Naive thymus-derived CD4-positive, alpha-beta T cell (primary cell): ENCODE results near the gene ALX1. TPM values are rescaled to one million over a fixed set of nuclear protein-coding genes. Genes with fewer than 3 reads are reported as not detected.
A peak's percentile ranks its signal among the peaks of the same experiment; 100 is the strongest.

Source experiments
- ATAC-seq: fragments of 150-1000 bp; cut with Tn5 transposase; 2 replicates; pipeline ENCODE4 v1.10.0; 2021; ENCODE audit warnings: mild to moderate bottlenecking, moderate library complexity
- CTCF ChIA-PET: fragments of 350-600 bp; sonication (Branson Sonifier 250); formaldehyde crosslinking; loops from one replicate; lab custom pipeline; 2021; ENCODE audit warnings: antibody characterized with exemption; lab: Charles Lee
- POLR2A ChIA-PET: fragments of 350-600 bp; sonication (Branson Sonifier 250); formaldehyde crosslinking; loops from one replicate; lab custom pipeline; 2021; ENCODE audit warnings: antibody characterized with exemption, inconsistent platforms; lab: Charles Lee
- DNase-seq, 9 donors: peaks; one replicate each; pipeline versions ENCODE4 v3.0.0 to v3.0.0-alpha.2; 2020 to 2022; ENCODE audit warnings: mixed read lengths in 1 of 9
- H3K27ac ChIP-seq: one replicate; pipeline ENCODE4 v1.7.0; 2013; ENCODE audit warnings: mild to moderate bottlenecking, low read depth, low read length, moderate library complexity
- H3K27me3 ChIP-seq, 2 donors: one replicate each; pipeline ENCODE4 v1.7.0; 2013; ENCODE audit warnings: low read length in 2 of 2, mild to moderate bottlenecking in 2 of 2, moderate library complexity in 2 of 2; ENCODE audit not compliant: control insufficient read depth in 2 of 2, insufficient read depth in 2 of 2
- H3K36me3 ChIP-seq, 3 experiments: 1 replicate in 2 of 3; 2 replicates in 1 of 3; pipeline ENCODE4 v1.7.0; 2013; ENCODE audit warnings: low read length in 3 of 3, mild to moderate bottlenecking in 3 of 3, moderate library complexity in 1 of 3; ENCODE audit not compliant: insufficient read depth in 3 of 3, control insufficient read depth in 2 of 3
- H3K4me1 ChIP-seq, 2 donors: one replicate each; pipeline ENCODE4 v1.7.0; 2013; ENCODE audit warnings: low read length in 2 of 2, mild to moderate bottlenecking in 2 of 2, moderate library complexity in 1 of 2; ENCODE audit not compliant: control insufficient read depth in 2 of 2, insufficient read depth in 2 of 2
- H3K4me3 ChIP-seq: 2 replicates; pipeline ENCODE4 v1.7.0; 2013; ENCODE audit warnings: mild to moderate bottlenecking, low read length
- H3K9me3 ChIP-seq, 3 experiments: 1 replicate in 2 of 3; 2 replicates in 1 of 3; pipeline ENCODE4 v1.7.0; 2013; ENCODE audit warnings: low read length in 3 of 3; ENCODE audit not compliant: control insufficient read depth in 2 of 3
- H3K27ac Mint-ChIP-seq, 9 donors: one replicate each; pipeline ENCODE4 v1.8.0; 2020 to 2022; ENCODE audit warnings: mixed read lengths in 9 of 9, mild to moderate bottlenecking in 8 of 9, moderate library complexity in 5 of 9, inconsistent platforms in 2 of 9
- H3K27me3 Mint-ChIP-seq, 5 donors: one replicate each; pipeline ENCODE4 v1.8.0; 2021 to 2022; ENCODE audit warnings: mixed read lengths in 5 of 5, mild to moderate bottlenecking in 1 of 5
- H3K36me3 Mint-ChIP-seq, 5 donors: one replicate each; pipeline ENCODE4 v1.8.0; 2020 to 2022; ENCODE audit warnings: mixed read lengths in 5 of 5, mild to moderate bottlenecking in 3 of 5, inconsistent platforms in 1 of 5
- H3K4me1 Mint-ChIP-seq, 7 donors: one replicate each; pipeline ENCODE4 v1.8.0; 2020 to 2022; ENCODE audit warnings: mixed read lengths in 7 of 7, mild to moderate bottlenecking in 3 of 7, inconsistent platforms in 1 of 7
- H3K4me3 Mint-ChIP-seq, 10 donors: one replicate each; pipeline ENCODE4 v1.8.0; 2020 to 2022; ENCODE audit warnings: mild to moderate bottlenecking in 10 of 10, mixed read lengths in 10 of 10, moderate library complexity in 6 of 10, inconsistent platforms in 2 of 10
- H3K9me3 Mint-ChIP-seq, 11 donors: one replicate each; pipeline ENCODE4 v1.8.0; 2020 to 2022; ENCODE audit warnings: mixed read lengths in 11 of 11, mild to moderate bottlenecking in 4 of 11, inconsistent platforms in 1 of 11, moderate library complexity in 1 of 11
- intact Hi-C, 2 donors: fragments of 100-400 bp; cut with micrococcal nuclease; formaldehyde crosslinking; loops; one replicate each; pipeline ENCODE4 v1.15.1; 2023
- polyA plus RNA-seq, 2 donors: library from polyadenylated mRNA; unstranded; fragments of 300-500 nt; fragmentation: Illumina TruSeq; gene quantifications; one replicate each; pipeline ENCODE4 v1.2.3, GENCODE V29; 2021
- total RNA-seq, 6 experiments: library from RNA in 5 of 6; stranded (reverse) in 5 of 6; gene quantifications; 1 replicate in 5 of 6; 2 replicates in 1 of 6; pipeline ENCODE4 v1.2.3 and lab custom pipeline; 2021 to 2026

ALX1 gene
- total and polyA plus RNA-seq, 7 experiments from 2014 or later, result not detected

GRCh38 chr12:85266356-85266755 lies 13.7 kb upstream of the ALX1 start:
- intact Hi-C loops, result no loop called here
- Histone ChIP-seq H3K27me3 (no peaks in the 10 kb centered on the region), H3K27ac (no peak overlapping the region), H3K4me3 (no peak overlapping the region), H3K36me3 (no peaks in the 10 kb centered on the region), H3K9me3 (no peaks in the 10 kb centered on the region), H3K4me1 (no peaks in the 10 kb centered on the region)
- no peak for DNase-seq
- Mint-ChIP-seq H3K4me3 (no peak overlapping the region), H3K4me1 (no peaks in the 10 kb centered on the region), H3K27ac (no peak overlapping the region), H3K36me3 (no peaks in the 10 kb centered on the region), H3K9me3 (peaks cover 0 to 2% (median 0%) of the 10 kb centered on the region in 11 donors), H3K27me3 (no peaks in the 10 kb centered on the region)
- ChIA-PET POLR2A (no interaction called here), CTCF (no interaction called here)
- ATAC-seq, result no peak

GRCh38 chr12:85273381-85274314 lies 6.4 kb upstream of the ALX1 start:
- no peak overlapping the region for H3K4me3 ChIP-seq
- Mint-ChIP-seq H3K4me1 (peaks cover 0 to 5% (median 0%) of the 10 kb centered on the region in 7 donors), H3K27ac (no peak overlapping the region), H3K4me3 (peak overlapping the region in 1 of 10 donors; percentile 20), H3K27me3 (peaks cover 38 to 53% (median 44%) of the 10 kb centered on the region in 5 donors), H3K36me3 (peaks cover 0 to 5% (median 0%) of the 10 kb centered on the region in 5 donors), H3K9me3 (peaks cover 0 to 14% (median 0%) of the 10 kb centered on the region in 11 donors)
- no peaks in the 10 kb centered on the region for H3K4me1 ChIP-seq
- intact Hi-C loops, result no loop called here
- no peak overlapping the region for H3K27ac ChIP-seq
- ATAC-seq, result no peak
- H3K36me3 ChIP-seq, result no peaks in the 10 kb centered on the region
- ChIA-PET POLR2A (interaction anchor here (0.6 kb wide), 1 partner anchor 17 kb away, joined by 4 read pairs; no protein-coding TSS in a partner anchor), CTCF (no interaction called here)
- no peaks in the 10 kb centered on the region for H3K9me3 ChIP-seq
- no peak for DNase-seq
- no peaks in the 10 kb centered on the region for H3K27me3 ChIP-seq

- no peak overlapping the region for H3K4me3 Mint-ChIP-seq
- no peak overlapping the region for H3K27ac Mint-ChIP-seq
- POLR2A ChIA-PET, result interaction anchor here (0.6 kb wide), 1 partner anchor 18 kb away, joined by 4 read pairs; no protein-coding TSS in a partner anchor
- DNase-seq (no peak), ATAC-seq (no peak)
- peaks cover 45 to 56% (median 47%) of the 10 kb centered on the region in 5 donors for H3K27me3 Mint-ChIP-seq
- Histone ChIP-seq H3K27me3 (no peaks in the 10 kb centered on the region), H3K4me3 (no peak overlapping the region), H3K36me3 (no peaks in the 10 kb centered on the region), H3K9me3 (no peaks in the 10 kb centered on the region), H3K4me1 (no peaks in the 10 kb centered on the region), H3K27ac (no peak overlapping the region)
- peaks cover 0 to 16% (median 0%) of the 10 kb centered on the region in 11 donors for H3K9me3 Mint-ChIP-seq
- H3K4me1 Mint-ChIP-seq, result peaks cover 0 to 5% (median 0%) of the 10 kb centered on the region in 7 donors
- intact Hi-C loops, result no loop called here
- CTCF ChIA-PET, result no interaction called here
- peaks cover 0 to 5% (median 0%) of the 10 kb centered on the region in 5 donors for H3K36me3 Mint-ChIP-seq
These were observed 5.7 kb upstream of the ALX1 start for GRCh38 chr12:85274315-85274651.

DNA sequence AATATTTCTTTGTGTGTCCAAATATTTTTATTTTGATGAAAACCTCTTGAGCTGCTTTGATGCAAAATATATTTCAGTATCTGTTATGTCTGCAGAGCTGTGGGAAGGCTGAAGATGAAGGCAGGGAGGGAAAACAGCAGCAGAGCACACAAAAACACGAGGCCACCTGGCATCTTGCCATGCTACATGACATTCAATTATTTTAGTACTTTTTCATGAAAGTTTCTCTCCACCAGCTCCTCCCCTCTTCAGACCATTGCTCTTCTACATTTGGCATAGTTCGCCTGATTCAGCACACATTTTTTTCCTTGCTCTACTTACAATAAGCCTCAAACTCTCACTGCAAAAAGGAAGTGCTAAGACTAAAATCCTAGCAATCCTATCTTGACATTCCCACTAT lies 4.6 kb upstream of the ALX1 start:
- intact Hi-C loops, result no loop called here
- POLR2A ChIA-PET, result no interaction called here

GRCh38 chr12:85277191-85277590 lies 2.8 kb upstream of the ALX1 start:
- H3K9me3 ChIP-seq, result no peaks in the 10 kb centered on the region
- H3K9me3 Mint-ChIP-seq, result peaks cover 0 to 27% (median 0%) of the 10 kb centered on the region in 11 donors
- H3K4me3 ChIP-seq, result no peak overlapping the region
- POLR2A ChIA-PET, result no interaction called here
- intact Hi-C loops, result no loop called here
- peaks cover 0 to 13% (median 4%) of the 10 kb centered on the region in 7 donors for H3K4me1 Mint-ChIP-seq
- no peak overlapping the region for H3K27ac Mint-ChIP-seq
- no peak overlapping the region for H3K27ac ChIP-seq
- no peak overlapping the region for H3K4me3 Mint-ChIP-seq
- CTCF ChIA-PET, result no interaction called here
- no peaks in the 10 kb centered on the region for H3K27me3 ChIP-seq
- H3K36me3 Mint-ChIP-seq, result peaks cover 0 to 5% (median 0%) of the 10 kb centered on the region in 5 donors
- H3K27me3 Mint-ChIP-seq, result peaks cover 68 to 82% (median 75%) of the 10 kb centered on the region in 5 donors
- DNase-seq (no peak), ATAC-seq (no peak)
- H3K36me3 ChIP-seq, result no peaks in the 10 kb centered on the region
- H3K4me1 ChIP-seq, result no peaks in the 10 kb centered on the region

More for the DNA sequence above, 4.6 kb upstream of the ALX1 start:
- no peaks in the 10 kb centered on the region for H3K4me1 ChIP-seq
- Mint-ChIP-seq H3K4me1 (peaks cover 0 to 9% (median 0%) of the 10 kb centered on the region in 7 donors), H3K27ac (no peak overlapping the region), H3K36me3 (peaks cover 0 to 5% (median 0%) of the 10 kb centered on the region in 5 donors), H3K27me3 (peaks cover 56 to 65% (median 57%) of the 10 kb centered on the region in 5 donors), H3K4me3 (no peak overlapping the region), H3K9me3 (peaks cover 0 to 20% (median 0%) of the 10 kb centered on the region in 11 donors)
- CTCF ChIA-PET, result no interaction called here
- no peaks in the 10 kb centered on the region for H3K27me3 ChIP-seq
- no peak overlapping the region for H3K4me3 ChIP-seq
- no peaks in the 10 kb centered on the region for H3K9me3 ChIP-seq
- no peaks in the 10 kb centered on the region for H3K36me3 ChIP-seq
- DNase-seq (no peak), ATAC-seq (no peak)
- no peak overlapping the region for H3K27ac ChIP-seq

DNA sequence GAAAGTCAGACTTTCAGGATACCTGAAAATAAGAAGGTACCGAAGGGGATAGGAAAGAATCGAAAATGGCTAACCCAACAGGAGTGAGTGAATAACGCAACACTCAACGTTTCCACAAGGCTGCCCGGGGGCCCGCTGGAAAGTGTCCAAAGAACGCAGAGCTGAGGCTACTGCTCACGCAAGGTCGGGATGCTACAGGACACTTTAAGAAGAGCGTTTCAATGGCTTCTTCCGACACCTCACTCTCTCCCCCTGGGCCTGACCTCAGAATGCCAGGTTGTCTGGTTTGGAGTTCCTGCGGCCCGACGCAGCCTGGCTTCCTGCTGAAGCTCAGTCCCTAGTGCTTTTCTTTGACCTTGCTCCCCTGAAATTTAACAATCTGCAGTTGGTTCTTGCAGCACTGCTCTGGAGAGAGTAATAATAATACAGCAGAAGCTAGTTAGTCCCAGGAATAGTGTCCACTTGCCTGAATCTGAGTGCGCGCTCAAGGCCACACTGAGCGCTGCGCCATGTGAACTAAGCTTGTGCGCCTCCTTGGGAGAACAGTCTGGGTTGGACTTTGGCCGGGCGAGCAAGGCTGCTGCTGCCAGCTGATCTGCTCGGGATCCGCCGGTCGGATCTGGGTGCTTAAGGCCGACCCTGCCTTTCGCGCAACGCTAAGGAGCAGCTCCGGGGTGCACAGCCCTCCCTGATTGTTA lies 2.0 kb upstream of the ALX1 start:
- peaks cover 0 to 11% (median 4%) of the 10 kb centered on the region in 7 donors for H3K4me1 Mint-ChIP-seq
- Histone ChIP-seq H3K4me3 (no peak overlapping the region), H3K4me1 (no peaks in the 10 kb centered on the region), H3K9me3 (no peaks in the 10 kb centered on the region), H3K27ac (no peak overlapping the region), H3K36me3 (no peaks in the 10 kb centered on the region), H3K27me3 (no peaks in the 10 kb centered on the region)
- no peak for ATAC-seq
- no peak overlapping the region for H3K4me3 Mint-ChIP-seq
- peaks cover 0 to 5% (median 0%) of the 10 kb centered on the region in 5 donors for H3K36me3 Mint-ChIP-seq
- peaks cover 62 to 79% (median 70%) of the 10 kb centered on the region in 5 donors for H3K27me3 Mint-ChIP-seq
- DNase-seq, result no peak
- ChIA-PET CTCF (no interaction called here), POLR2A (no interaction called here)
- H3K9me3 Mint-ChIP-seq, result peaks cover 0 to 27% (median 0%) of the 10 kb centered on the region in 11 donors
- intact Hi-C loops, result no loop called here
- H3K27ac Mint-ChIP-seq, result peak overlapping the region in 1 of 9 donors; percentile 26
